ENCODE results near the gene RAB11FIP5. TPM values are rescaled to one million over a fixed set of nuclear protein-coding genes. Genes with fewer than 3 reads are reported as not detected.

Gene RAB11FIP5
- total and polyA plus RNA-seq, 2 experiments from 2014 or later, result 4.4 to 16.6 TPM

GRCh38 chr2:73084971-73085370 lies 27.8 kb downstream of the RAB11FIP5 start (continued):
- TF ChIP-seq STAT1 (IDR thresholded peaks at IDR 0.05; ENCODE audit: unreplicated experiment) (no peak), NANOG (IDR thresholded peaks at IDR 0.05; ENCODE audit: borderline replicate concordance) (no peak), EZH2 (IDR thresholded peaks at IDR 0.05; ENCODE audit: low read depth, unreplicated experiment) (no peak), JUNB (IDR thresholded peaks at IDR 0.05; ENCODE audit: unreplicated experiment) (no peak), ZNF114 (CRISPR knock-in tag; IDR thresholded peaks at IDR 0.05) (no peak)

- Mint-ChIP-seq H3K36me3 (ENCODE audit: low read depth) (no peaks in the 10 kb centered on the region; the same call in 2 of the 3 replicates), H3K4me1 (peaks cover 15% of the 10 kb centered on the region), H3K27me3 (ENCODE audit: insufficient read depth, low read depth, poor library complexity) (peaks cover 10% of the 10 kb centered on the region), H3K4me3 (no peak overlapping the region), H3K9me3 (no peaks in the 10 kb centered on the region), H3K27ac (no peak overlapping the region)
- Histone ChIP-seq H4K20me1 (replicated peaks; ENCODE audit: insufficient read depth) (no peaks in the 10 kb centered on the region; the same call in 1 of the 2 replicates), H3K4me2 (no peak overlapping the region), H3K27me3 (ENCODE audit: insufficient read depth) (no peaks in the 10 kb centered on the region), H2AFZ (no peak overlapping the region), H3K27ac (ENCODE audit: low read depth) (no peak overlapping the region), H3K36me3 (ENCODE audit: insufficient read depth) (no peaks in the 10 kb centered on the region), H3K9me2 (ENCODE audit: insufficient read depth) (no peaks in the 10 kb centered on the region), H3K79me2 (replicated peaks; ENCODE audit: insufficient read depth) (0 out of 2 replicates have a peak, but pooled peaks cover 3% of the 10 kb centered on the region), H3K4me3 (no peak overlapping the region), H3F3A (replicated peaks; ENCODE audit: low read depth) (no peaks in the 10 kb centered on the region), H3K4me1 (ENCODE audit: insufficient read depth) (peaks cover 11% of the 10 kb centered on the region)
- DNase-seq (ENCODE audit: low spot score) (no peak), ATAC-seq (no peak)
- no peak for TF ChIP-seq STAT1 (IDR thresholded peaks at IDR 0.05; ENCODE audit: unreplicated experiment)
- TF ChIP-seq ZNF331 (CRISPR knock-in tag; IDR thresholded peaks at IDR 0.05; ENCODE audit: low read depth), result no peak
- no peak for TF ChIP-seq ETS1 (IDR thresholded peaks at IDR 0.05)
- TF ChIP-seq EZH2phosphoT487 (IDR thresholded peaks at IDR 0.05; ENCODE audit: unreplicated experiment), result no peak
- TF ChIP-seq JUNB (IDR thresholded peaks at IDR 0.05; ENCODE audit: unreplicated experiment), result no peak
- TF ChIP-seq CTCF (conservative IDR thresholded peaks at IDR 0.05; ENCODE audit: low read depth in 2 of 2), result no peak
- TF ChIP-seq POLR2AphosphoS5 (IDR thresholded peaks at IDR 0.05; ENCODE audit: low read depth), result no peak
- no peak for TF ChIP-seq REST (IDR thresholded peaks at IDR 0.05; ENCODE audit: unreplicated experiment)
- TF ChIP-seq NANOG (IDR thresholded peaks at IDR 0.05; ENCODE audit: borderline replicate concordance), result no peak
- no peak for TF ChIP-seq ZNF114 (CRISPR knock-in tag; IDR thresholded peaks at IDR 0.05)
- no peak for TF ChIP-seq EZH2 (IDR thresholded peaks at IDR 0.05; ENCODE audit: low read depth, unreplicated experiment)
These were observed 28.6 kb downstream of the RAB11FIP5 start for GRCh38 chr2:73083886-73084800.
